CD4-positive, alpha-beta T cell (primary cell): ENCODE data around the gene NSD2. TPM values are rescaled to one million over a fixed set of nuclear protein-coding genes. Genes with fewer than 3 reads are reported as not detected.
"Not testable (repeated sequence)": the region's sequence is repeated elsewhere in the genome, so short reads cannot be mapped to it uniquely, and the experiment has no call there.

Experiments
- ATAC-seq: fragments of 200-7000 bp; cut with Tn5 transposase; one replicate; pipeline ENCODE4 v1.10.0; 2022; ENCODE audit warnings: mild to moderate bottlenecking; ENCODE audit not compliant: poor library complexity
- CTCF ChIA-PET: fragments of 350-600 bp; sonication (Branson Sonifier 250); formaldehyde crosslinking; loops from one replicate; lab custom pipeline; 2021; ENCODE audit warnings: antibody characterized with exemption, inconsistent platforms; lab: Charles Lee
- POLR2A ChIA-PET: fragments of 350-600 bp; sonication (Branson Sonifier 250); formaldehyde crosslinking; loops from one replicate; lab custom pipeline; 2021; ENCODE audit warnings: antibody characterized with exemption, inconsistent platforms; lab: Charles Lee
- DNase-seq, 14 experiments: peaks; one replicate each; pipeline ENCODE4 v3.0.0-alpha.2; 2013 to 2020; ENCODE audit warnings: mixed read lengths in 2 of 14
- H3K27ac ChIP-seq, 2 donors: one replicate each; pipeline versions ENCODE4 v1.5.1 to v1.7.0; 2013; ENCODE audit warnings: low read length in 2 of 2, low read depth in 1 of 2, mild to moderate bottlenecking in 1 of 2
- H3K27me3 ChIP-seq, 2 experiments: 1 replicate in 1 of 2; 2 replicates in 1 of 2; pipeline versions ENCODE4 v1.6.1 to v1.7.0; 2013; ENCODE audit warnings: low read length in 2 of 2, control low read depth in 1 of 2, mild to moderate bottlenecking in 1 of 2, moderate library complexity in 1 of 2; ENCODE audit not compliant: insufficient read depth in 2 of 2, control insufficient read depth in 1 of 2
- H3K36me3 ChIP-seq: one replicate; pipeline ENCODE4 v1.6.1; 2013; ENCODE audit warnings: low read length, control low read depth; ENCODE audit not compliant: insufficient read depth
- H3K4me1 ChIP-seq: one replicate; pipeline ENCODE4 v1.6.1; 2013; ENCODE audit warnings: low read length, control low read depth; ENCODE audit not compliant: insufficient read depth
- H3K4me3 ChIP-seq: one replicate; pipeline ENCODE4 v1.5.1; 2013; ENCODE audit warnings: mild to moderate bottlenecking, low read length, moderate library complexity
- H3K9me3 ChIP-seq, 2 experiments: 1 replicate in 1 of 2; 2 replicates in 1 of 2; pipeline versions ENCODE4 v1.6.1 to v1.7.0; 2013; ENCODE audit warnings: low read length in 2 of 2, mild to moderate bottlenecking in 2 of 2, control low read depth in 1 of 2, moderate library complexity in 1 of 2; ENCODE audit not compliant: control insufficient read depth in 1 of 2, insufficient read depth in 1 of 2
- H3K27ac Mint-ChIP-seq: one replicate; pipeline ENCODE4 v1.8.0; 2020; ENCODE audit warnings: mixed read lengths
- H3K27me3 Mint-ChIP-seq: one replicate; pipeline ENCODE4 v1.8.0; 2021; ENCODE audit warnings: mixed read lengths
- H3K36me3 Mint-ChIP-seq: one replicate; pipeline ENCODE4 v1.8.0; 2021; ENCODE audit warnings: low read depth, mixed read lengths
- H3K4me1 Mint-ChIP-seq: one replicate; pipeline ENCODE4 v1.8.0; 2021; ENCODE audit warnings: low read depth, mixed read lengths
- H3K4me3 Mint-ChIP-seq: one replicate; pipeline ENCODE4 v1.8.0; 2020; ENCODE audit warnings: mild to moderate bottlenecking, mixed read lengths
- H3K9me3 Mint-ChIP-seq: one replicate; pipeline ENCODE4 v1.8.0; 2020; ENCODE audit warnings: mixed read lengths
- CTCF ChIP-seq: fragments of 200-600 bp; IDR thresholded peaks from one replicate; pipeline ENCODE4 v1.8.0; 2022; ENCODE audit warnings: antibody characterized with exemption, mild to moderate bottlenecking
- intact Hi-C, 2 experiments: fragments of 100-400 bp; cut with DNase I in 1 of 2; cut with micrococcal nuclease in 1 of 2; formaldehyde crosslinking; loops; one replicate each; pipeline versions ENCODE4 v1.15.1 to v1.9.0; 2023 to 2025; cut with DNase I, micrococcal nuclease
- total RNA-seq, 174 experiments: library from RNA in 2 of 174; stranded (reverse) in 2 of 174; gene quantifications; one replicate each; pipeline ENCODE4 v1.2.3 and lab custom pipeline; 2021 to 2026

NSD2 gene
- total RNA-seq, 2 experiments from 2014 or later, result 42.4 to 45.8 TPM

GRCh38 chr4:1996866-1997611, 125.8 kb downstream of the NSD2 start:
- intact Hi-C loops, result no loop called here
- Mint-ChIP-seq H3K9me3 (peaks cover 18% of the 10 kb centered on the region), H3K4me1 (peaks cover 45% of the 10 kb centered on the region), H3K27me3 (no peaks in the 10 kb centered on the region), H3K36me3 (peaks cover 71% of the 10 kb centered on the region), H3K4me3 (no peak overlapping the region), H3K27ac (no peak overlapping the region)
- POLR2A ChIA-PET, result no interaction called here
- CTCF ChIA-PET, result no interaction called here
- Histone ChIP-seq H3K36me3 (peaks cover 14% of the 10 kb centered on the region), H3K4me3 (no peak overlapping the region), H3K9me3 (peaks cover 5 to 20% of the 10 kb centered on the region in 2 experiments), H3K4me1 (no peaks in the 10 kb centered on the region), H3K27ac (no peak overlapping the region), H3K27me3 (no peaks in the 10 kb centered on the region)
- DNase-seq (no peak), ATAC-seq (no peak)
- no peak for TF ChIP-seq CTCF

- no peak for TF ChIP-seq CTCF
- H3K4me1 Mint-ChIP-seq, result peaks cover 52% of the 10 kb centered on the region
- Histone ChIP-seq H3K36me3 (peaks cover 13% of the 10 kb centered on the region), H3K4me1 (no peaks in the 10 kb centered on the region), H3K9me3 (peaks cover 5 to 20% of the 10 kb centered on the region in 2 experiments), H3K27ac (no peak overlapping the region), H3K4me3 (no peak overlapping the region), H3K27me3 (no peaks in the 10 kb centered on the region)
- no peak overlapping the region for H3K4me3 Mint-ChIP-seq
- CTCF ChIA-PET, result no interaction called here
- no peak for DNase-seq
- peaks cover 18% of the 10 kb centered on the region for H3K9me3 Mint-ChIP-seq
- no peak for ATAC-seq
- H3K36me3 Mint-ChIP-seq, result peaks cover 78% of the 10 kb centered on the region
- POLR2A ChIA-PET, result no interaction called here
- no peak overlapping the region for H3K27ac Mint-ChIP-seq
- no peaks in the 10 kb centered on the region for H3K27me3 Mint-ChIP-seq
- intact Hi-C loops, result no loop called here
These were observed 126.5 kb downstream of the NSD2 start for GRCh38 chr4:1997712-1998111.

GRCh38 chr4:1998296-1998695, 127.1 kb downstream of the NSD2 start:
- H3K36me3 Mint-ChIP-seq, result peaks cover 84% of the 10 kb centered on the region
- POLR2A ChIA-PET, result no interaction called here
- H3K36me3 ChIP-seq, result peaks cover 13% of the 10 kb centered on the region
- peaks cover 58% of the 10 kb centered on the region for H3K4me1 Mint-ChIP-seq
- H3K27ac ChIP-seq, result no peak overlapping the region
- DNase-seq (no peak), ATAC-seq (no peak)
- H3K9me3 ChIP-seq, result peaks cover 5 to 20% of the 10 kb centered on the region in 2 experiments
- TF ChIP-seq CTCF, result no peak
- intact Hi-C loops, result no loop called here
- H3K9me3 Mint-ChIP-seq, result peaks cover 18% of the 10 kb centered on the region
- H3K4me1 ChIP-seq, result no peaks in the 10 kb centered on the region
- no peak overlapping the region for H3K4me3 Mint-ChIP-seq
- CTCF ChIA-PET, result no interaction called here
- no peak overlapping the region for H3K4me3 ChIP-seq
- H3K27ac Mint-ChIP-seq, result no peak overlapping the region
- no peaks in the 10 kb centered on the region for H3K27me3 Mint-ChIP-seq
- H3K27me3 ChIP-seq, result no peaks in the 10 kb centered on the region

GRCh38 chr4:1999308-1999707, 128.1 kb downstream of the NSD2 start:
- peaks cover 86% of the 10 kb centered on the region for H3K36me3 Mint-ChIP-seq
- H3K4me3 Mint-ChIP-seq, H3K27ac ChIP-seq, ATAC-seq, intact Hi-C loops, H3K27ac Mint-ChIP-seq, POLR2A ChIA-PET, H3K27me3 ChIP-seq, CTCF ChIA-PET, H3K4me1 ChIP-seq, H3K4me3 ChIP-seq, H3K27me3 Mint-ChIP-seq, DNase-seq: not testable (repeated sequence)
- peaks cover 18% of the 10 kb centered on the region for H3K9me3 Mint-ChIP-seq
- Histone ChIP-seq H3K9me3 (peaks cover 5 to 20% of the 10 kb centered on the region in 2 experiments), H3K36me3 (peaks cover 11% of the 10 kb centered on the region)
- peaks cover 60% of the 10 kb centered on the region for H3K4me1 Mint-ChIP-seq

GRCh38 chr4:2003361-2003760, 132.2 kb downstream of the NSD2 start:
- H3K27ac Mint-ChIP-seq, result not testable (repeated sequence)
- intact Hi-C loops, result loop anchor here in 1 of 2 experiments (10.0 kb wide), 1 partner anchor 1329 kb away; the partner anchor contains the start of genes ATP5ME and MYL5

More at GRCh38 chr4:2003361-2003760, 132.2 kb downstream of the NSD2 start:
- POLR2A ChIA-PET, DNase-seq, H3K4me3 ChIP-seq, H3K27me3 ChIP-seq, H3K27me3 Mint-ChIP-seq, CTCF ChIA-PET, ATAC-seq, H3K9me3 ChIP-seq, H3K27ac ChIP-seq: not testable (repeated sequence)
- Mint-ChIP-seq H3K9me3 (peaks cover 14% of the 10 kb centered on the region), H3K4me3 (peak overlapping the region; percentile 6), H3K36me3 (peaks cover 80% of the 10 kb centered on the region), H3K4me1 (peaks cover 75% of the 10 kb centered on the region)
- Histone ChIP-seq H3K36me3 (peaks cover 12% of the 10 kb centered on the region), H3K4me1 (peaks cover 20% of the 10 kb centered on the region)
